HFF-Myc (cell line): Measurements from ENCODE around the gene PDE11A.
"Not testable (repeated sequence)": the region's sequence is repeated elsewhere in the genome, so short reads cannot be mapped to it uniquely, and the experiment has no call there.

Experiments used
- DNase-seq: peaks from one replicate; pipeline ENCODE4 v3.0.0-alpha.2; 2011; ENCODE audit warnings: low read depth; ENCODE audit errors: extremely low read depth
- H3K4me3 ChIP-seq: replicated peaks from 2 replicates; pipeline ENCODE4 v1.5.1; 2011; ENCODE audit warnings: low read depth, mild to moderate bottlenecking, control low read depth, low read length
- TF ChIP-seq, protein P1 (sequence below): IDR thresholded peaks from 2 replicates; pipeline ENCODE4 v1.5.1; 2012; ENCODE audit warnings: mild to moderate bottlenecking, low read depth, low read length, control low read depth; ENCODE audit errors: missing control alignments

PDE11A gene

GRCh38 chr2:177972123-177972522, 100.5 kb downstream of the PDE11A start:
- TF ChIP-seq, protein P1, sequence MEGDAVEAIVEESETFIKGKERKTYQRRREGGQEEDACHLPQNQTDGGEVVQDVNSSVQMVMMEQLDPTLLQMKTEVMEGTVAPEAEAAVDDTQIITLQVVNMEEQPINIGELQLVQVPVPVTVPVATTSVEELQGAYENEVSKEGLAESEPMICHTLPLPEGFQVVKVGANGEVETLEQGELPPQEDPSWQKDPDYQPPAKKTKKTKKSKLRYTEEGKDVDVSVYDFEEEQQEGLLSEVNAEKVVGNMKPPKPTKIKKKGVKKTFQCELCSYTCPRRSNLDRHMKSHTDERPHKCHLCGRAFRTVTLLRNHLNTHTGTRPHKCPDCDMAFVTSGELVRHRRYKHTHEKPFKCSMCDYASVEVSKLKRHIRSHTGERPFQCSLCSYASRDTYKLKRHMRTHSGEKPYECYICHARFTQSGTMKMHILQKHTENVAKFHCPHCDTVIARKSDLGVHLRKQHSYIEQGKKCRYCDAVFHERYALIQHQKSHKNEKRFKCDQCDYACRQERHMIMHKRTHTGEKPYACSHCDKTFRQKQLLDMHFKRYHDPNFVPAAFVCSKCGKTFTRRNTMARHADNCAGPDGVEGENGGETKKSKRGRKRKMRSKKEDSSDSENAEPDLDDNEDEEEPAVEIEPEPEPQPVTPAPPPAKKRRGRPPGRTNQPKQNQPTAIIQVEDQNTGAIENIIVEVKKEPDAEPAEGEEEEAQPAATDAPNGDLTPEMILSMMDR: no peak
- no peak overlapping the region for H3K4me3 ChIP-seq
- no peak for DNase-seq

DNA sequence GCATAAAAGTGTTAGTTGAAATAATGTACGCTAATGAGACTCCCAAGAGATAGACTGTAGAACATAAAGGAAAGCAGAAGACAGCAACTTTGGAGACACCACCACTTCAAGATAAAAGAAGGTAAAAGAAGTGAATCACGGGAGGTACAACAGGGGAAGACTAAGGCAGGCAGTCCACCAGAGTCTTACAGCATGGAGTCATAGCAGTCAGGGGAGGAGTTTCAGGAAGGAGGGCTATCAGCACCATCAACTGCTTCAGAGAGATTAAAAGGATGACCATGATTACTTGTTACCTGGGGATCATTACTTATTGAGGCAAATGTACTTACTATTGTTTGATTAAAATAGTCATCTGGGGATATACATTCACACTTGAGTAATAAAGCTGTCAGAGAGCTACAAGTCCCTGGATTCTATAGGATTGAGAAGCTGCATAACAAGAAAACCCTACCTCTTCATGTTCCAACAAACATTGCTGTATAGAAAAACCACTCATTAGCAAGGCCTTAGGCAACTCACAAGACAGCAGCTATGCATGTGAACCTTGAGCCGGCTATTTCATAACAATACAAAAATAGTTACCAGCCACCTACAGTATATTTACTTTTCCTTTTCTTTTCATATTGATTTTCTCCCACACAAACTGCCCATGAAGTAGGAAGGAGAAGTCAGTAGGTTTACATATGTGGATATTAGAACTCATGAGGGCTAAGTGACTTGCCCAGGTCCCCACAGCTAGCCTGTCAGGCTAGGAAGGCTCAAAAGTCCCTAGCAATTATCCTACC, 101.7 kb downstream of the PDE11A start:
- no peak for DNase-seq
- TF ChIP-seq, protein P1: no peak
- no peak overlapping the region for H3K4me3 ChIP-seq

- no peak for DNase-seq
Observed at GRCh38 chr2:177964892-177965291, 107.7 kb downstream of the PDE11A start.

DNA sequence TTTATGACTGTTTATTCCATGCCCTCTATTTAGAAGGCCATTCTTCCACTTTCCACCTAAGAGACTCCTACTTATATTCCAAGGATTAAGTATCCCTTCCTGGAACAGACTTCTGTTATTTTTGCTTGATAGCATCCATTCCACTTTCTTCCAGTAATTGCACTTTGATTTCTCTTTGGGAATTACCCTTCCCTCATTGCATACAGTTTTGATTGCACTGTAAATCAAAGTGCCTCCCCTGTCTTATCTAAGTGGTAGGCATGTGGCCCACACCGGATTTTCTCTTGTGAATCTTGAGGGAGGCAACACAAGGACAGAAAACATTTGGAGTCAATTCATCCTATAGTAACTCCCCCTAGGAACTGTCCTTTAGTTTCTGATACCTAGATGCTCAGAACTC, 120.4 kb downstream of the PDE11A start:
- no peak for DNase-seq
- no peak overlapping the region for H3K4me3 ChIP-seq
- TF ChIP-seq, protein P1: no peak

More at GRCh38 chr2:177964892-177965291, 107.7 kb downstream of the PDE11A start:
- TF ChIP-seq, protein P1: no peak
- H3K4me3 ChIP-seq: no peak overlapping the region

GRCh38 chr2:177947598-177947997, 125.0 kb downstream of the PDE11A start:
- DNase-seq, H3K4me3 ChIP-seq: not testable (repeated sequence)

DNA sequence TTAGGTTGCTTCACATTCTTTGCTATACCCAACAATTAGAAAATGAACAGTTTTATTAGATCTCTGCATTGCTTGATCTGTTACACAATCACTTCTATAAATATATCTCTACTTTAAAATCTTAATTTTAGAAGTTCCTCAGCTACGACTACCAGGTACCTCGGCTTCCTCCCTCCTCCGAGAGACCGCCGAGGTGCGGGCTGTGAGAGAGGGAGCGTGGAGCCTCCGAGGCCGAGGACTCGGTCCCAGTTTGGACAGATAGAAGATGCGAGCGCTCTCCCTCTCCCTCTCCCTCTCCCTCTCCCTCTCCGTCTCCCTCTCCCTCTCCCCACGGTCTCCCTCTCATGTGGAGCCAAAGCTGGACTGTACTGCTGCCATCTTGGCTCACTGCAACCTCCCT, 128.0 kb downstream of the PDE11A start:
- not testable (repeated sequence) for H3K4me3 ChIP-seq, DNase-seq

- no peak for DNase-seq
- TF ChIP-seq, protein P1: no peak
- H3K4me3 ChIP-seq: no peak overlapping the region
Observed at GRCh38 chr2:177942731-177943130, 129.8 kb downstream of the PDE11A start.

DNA sequence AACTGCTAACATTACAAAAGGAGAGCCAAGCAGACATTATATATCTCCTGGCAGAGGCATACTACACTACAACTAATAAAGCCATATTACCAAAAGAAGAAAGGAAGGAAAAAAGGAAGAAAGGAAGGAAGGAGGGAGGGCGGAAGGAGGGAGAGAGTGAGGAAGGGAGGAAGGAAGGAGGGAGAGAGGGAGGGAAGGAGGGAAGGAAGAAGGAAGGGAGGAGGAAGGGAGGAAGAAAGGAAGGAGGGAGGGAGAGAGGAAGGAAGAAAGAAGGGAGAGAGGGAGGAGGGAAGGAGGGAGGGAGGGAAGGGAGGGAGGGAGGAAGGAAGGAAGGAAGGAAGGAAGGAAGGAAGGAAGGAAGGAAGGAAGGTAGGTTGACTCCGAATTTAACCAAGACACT, 133.4 kb downstream of the PDE11A start:
- H3K4me3 ChIP-seq: no peak overlapping the region
- TF ChIP-seq, protein P1: no peak
- no peak for DNase-seq
